Cardiac atrium fibroblast (primary cell): ENCODE data around the gene LMBRD1. TPM values are rescaled to one million over a fixed set of nuclear protein-coding genes. Genes with fewer than 3 reads are reported as not detected.

Source experiments
- total RNA-seq: library from RNA; depleted of rRNA; stranded (reverse); fragments of >200 nt; gene quantifications from 2 replicates; pipeline ENCODE4 v1.2.3, GENCODE V29; 2015

LMBRD1 gene
- total RNA-seq, result 21.8 and 39.7 TPM in 2 replicates

DNA sequence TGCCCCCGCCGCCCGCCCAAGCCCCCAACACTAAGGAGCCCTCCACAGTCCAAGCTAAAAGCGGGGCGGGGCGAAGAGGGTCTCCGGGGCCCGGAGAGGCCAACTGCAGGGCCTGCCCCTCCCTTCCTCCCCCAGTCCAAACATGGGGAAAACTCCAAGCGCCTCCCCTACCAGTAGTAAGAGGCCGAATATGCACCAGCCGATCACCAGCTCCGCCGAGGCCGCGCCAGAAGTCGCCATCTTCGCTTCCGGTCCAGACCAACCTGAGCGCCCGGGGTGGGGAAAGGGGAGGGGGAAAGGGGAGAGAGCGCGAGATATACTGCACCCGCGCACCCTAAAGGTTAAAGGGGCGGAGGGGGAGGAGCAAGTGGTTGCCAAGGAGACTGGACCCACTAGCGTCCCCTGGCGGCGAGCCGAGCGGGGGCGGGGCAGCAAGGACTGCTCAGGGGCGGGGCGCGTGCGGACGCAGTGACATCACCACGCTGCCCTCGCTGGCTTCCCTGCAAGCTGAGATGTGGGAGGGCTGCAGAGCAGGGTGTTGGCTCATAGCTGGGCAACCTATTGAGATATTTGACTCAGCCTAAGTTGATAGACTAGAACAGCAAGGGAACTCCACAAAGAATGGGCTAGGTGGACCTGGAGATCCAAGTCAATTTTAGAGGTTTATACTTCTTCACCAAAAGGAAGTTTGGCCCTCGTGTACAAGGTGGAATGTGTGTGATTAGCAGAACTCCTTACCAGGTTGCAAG lies at the start of gene LMBRD1:
Gene LMBRD1 (minus strand): TSS at position 369 of the 749 bp plus-strand sequence. CDS start 129 bp downstream, at position 240.

Other genes starting within 250 kb of the LMBRD1 start
- not detected in 2 replicates for gene COL19A1, start 69.5 kb upstream of the LMBRD1 start, total RNA-seq